DMS53 treated with DMSO at 0.1 percent for 48 hours (cell line): ENCODE data around the gene GALNT3.
A peak's percentile ranks its signal among the peaks of the same experiment; 100 is the strongest.

Experiments used
- DNase-seq: peaks from one replicate; lab custom pipeline; 2025; ENCODE audit not compliant: unreplicated experiment; lab: John Stamatoyannopoulos, UW

Gene GALNT3

DNA sequence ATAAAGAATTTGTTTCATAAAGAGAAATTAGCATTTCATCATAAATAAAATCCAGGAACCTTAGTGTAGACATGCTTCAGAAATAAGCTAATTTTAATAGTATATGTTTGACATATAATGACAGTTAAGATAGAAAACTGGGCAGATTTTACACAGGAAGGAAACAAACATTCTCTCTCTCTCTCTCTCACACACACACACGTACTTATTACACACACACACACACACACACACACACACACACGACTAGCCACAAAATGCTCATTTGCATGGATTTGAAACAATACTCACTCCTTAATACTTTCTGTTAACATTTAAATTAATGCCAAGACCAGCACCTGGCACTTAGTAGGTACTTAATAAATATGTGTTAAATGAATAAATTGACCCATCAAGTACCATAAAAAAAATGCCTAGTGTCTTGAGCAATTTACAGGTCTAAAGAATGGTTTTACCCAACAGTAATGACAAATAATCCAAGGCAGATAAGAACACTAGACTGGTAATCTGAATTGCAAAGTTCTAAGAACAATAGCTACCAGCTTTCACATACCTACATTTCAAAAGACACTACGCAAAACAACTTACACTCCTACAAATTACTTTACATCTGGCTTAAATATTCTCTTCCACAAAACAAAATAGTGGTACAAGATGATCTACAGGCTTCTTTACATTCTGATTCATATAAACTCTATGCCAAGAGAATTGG, 2.9 kb upstream of the GALNT3 start:
- DNase-seq, result no peak

DNA sequence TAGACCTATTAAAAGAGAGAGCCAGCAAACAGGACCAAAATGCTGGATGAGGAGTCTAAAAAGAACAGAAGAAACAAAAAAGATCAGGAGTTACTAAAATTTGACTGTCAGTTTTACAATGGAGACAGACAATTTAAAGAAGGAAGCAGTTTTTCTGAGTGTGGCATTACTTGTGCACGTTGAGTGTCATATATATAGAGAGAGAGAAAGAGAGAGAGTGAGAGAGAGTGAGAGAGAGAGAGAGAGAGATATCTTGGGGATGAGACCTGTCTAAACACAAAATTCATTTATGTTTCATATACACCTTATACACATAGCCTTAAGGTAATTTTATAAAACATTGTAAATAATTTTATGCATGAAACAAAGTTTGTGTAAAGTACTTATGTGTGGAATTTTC, 2.1 kb upstream of the GALNT3 start:
- no peak for DNase-seq

DNA sequence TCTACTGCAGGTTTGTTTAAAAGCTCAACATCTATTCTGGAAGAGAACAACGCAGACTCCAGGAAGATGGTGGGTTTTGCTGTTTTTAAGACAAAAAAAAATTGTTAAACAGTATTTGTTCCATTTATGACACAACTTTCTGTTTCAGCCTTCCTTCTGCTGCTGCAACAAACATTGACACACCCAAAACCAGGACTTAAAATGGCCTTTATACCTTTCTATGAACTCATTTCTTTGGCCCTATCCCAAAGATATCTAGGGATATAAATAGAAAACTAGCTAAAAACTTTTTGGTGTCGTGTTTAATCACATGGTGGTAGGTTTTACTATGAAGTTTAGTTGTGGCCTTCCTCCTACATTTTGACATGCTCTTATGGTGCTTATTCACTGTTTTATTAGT, 964 bp upstream of the GALNT3 start:
- no peak for DNase-seq

DNA sequence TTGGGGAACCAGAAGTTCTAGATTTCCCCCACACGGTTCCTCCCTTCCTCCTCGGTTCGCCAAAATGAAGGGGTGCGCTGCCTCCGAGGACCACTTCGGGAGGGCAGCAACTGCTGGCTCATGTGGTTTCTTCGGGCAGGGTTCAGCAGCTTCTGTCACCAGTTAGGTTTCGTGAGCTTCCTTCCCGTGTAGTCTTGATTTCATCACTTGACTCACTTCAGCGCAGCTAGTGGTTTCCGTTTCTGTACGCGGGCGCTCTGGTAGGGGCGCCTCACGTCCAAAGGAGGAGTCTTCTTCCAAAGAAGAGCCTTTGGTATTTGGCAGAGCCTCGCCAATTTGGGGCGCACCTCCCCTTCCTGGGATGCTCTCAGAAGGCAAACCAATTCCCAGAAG, 485 bp upstream of the GALNT3 start:
- DNase-seq, result peak; percentile 88

DNA sequence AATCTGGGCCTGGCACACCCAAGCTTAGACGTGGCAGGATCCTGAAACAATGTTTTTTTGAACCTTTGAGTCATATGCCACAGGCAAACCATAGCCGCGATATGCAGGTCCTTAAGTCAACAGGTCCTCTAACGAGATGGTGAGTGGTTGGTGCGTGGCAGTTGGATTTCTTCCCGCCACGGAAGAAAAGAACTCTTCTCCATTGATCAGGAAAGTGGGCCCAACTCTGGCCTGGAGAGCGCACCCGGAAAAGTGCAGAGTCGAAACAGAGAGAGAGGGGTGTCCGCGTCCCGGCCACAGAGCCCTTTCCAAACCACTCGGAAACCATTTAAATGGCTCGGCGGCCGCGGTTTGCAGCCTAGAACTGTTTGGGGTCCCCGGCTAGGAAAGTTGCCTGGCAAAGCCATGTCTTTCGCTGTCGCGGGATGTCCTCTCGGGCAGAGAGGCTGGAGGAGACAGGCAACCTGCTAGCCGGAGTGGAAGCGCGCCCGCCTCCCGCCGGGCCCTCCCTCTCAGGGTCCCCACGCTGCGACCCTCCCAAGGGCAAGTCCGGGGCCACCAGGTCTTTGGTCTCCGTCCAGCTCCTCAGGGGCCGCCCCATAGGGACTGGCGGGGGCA, 777 bp downstream of the GALNT3 start:
- DNase-seq, result peak; percentile 54

DNA sequence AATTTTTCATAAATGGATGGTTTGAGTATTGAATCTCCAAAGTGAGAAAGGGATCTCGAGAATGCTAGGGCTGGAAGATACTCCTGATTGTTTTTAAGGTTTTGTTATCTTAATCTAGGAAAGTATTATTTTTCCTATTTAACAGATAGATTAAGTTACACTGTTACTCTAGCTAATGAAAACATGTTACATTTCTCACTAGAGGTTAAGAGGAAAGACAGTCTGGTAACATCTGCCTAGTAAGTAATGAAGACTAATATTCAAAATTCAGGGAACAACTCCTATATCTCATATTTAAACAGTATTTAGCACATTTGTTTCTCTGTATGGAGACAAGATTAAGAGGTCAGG, 2.0 kb downstream of the GALNT3 start:
- peak; percentile 12 for DNase-seq

DNA sequence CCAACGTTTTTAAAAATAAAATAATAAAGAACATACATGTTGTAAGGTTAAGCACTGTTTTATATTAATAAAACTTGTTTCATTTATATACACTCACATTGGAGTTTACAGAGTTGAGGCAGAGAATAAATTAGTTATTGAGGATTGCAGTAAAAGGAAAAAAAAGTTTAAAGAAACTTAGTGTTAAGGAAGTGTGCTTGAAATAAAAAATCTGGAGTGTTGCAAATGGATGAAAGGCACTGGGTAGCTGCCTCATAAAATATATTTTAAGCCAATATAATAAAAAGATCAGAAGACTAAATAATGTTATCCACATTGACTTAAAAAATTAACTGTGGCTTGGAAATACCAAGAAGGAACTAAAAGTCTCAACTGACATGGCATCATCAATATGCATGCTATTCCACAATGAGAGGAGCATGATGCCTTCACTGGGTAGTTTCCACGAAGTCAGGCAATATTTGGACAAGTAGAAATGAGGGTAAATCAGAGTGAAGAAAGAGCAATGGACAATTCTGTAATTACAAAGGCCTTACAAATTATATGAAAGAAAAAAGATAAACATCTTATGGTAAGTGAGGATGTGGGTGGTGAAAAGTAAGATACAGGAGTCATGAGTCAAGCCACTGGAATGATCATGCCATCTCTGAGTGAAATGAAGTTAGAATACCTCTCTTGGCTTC, 2.5 kb downstream of the GALNT3 start:
- DNase-seq, result no peak

DNA sequence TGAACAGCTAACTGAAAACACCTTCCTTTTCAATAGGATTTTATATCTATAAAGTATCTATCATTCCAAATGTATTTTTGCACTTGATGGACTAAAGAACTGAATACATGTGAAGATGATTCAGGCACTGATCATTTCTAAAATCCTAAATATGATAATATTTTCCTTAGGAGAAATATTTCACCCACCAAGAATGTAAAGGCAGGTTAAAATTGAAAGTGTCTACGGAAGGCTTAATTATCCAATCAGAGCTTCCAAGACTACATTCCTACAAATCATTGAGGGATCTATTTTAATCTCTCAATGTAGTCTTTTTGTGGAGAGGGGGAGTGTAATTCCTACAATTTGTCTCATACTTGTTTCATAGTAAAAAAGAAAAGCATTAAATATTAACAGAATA, 3.6 kb downstream of the GALNT3 start:
- no peak for DNase-seq

DNA sequence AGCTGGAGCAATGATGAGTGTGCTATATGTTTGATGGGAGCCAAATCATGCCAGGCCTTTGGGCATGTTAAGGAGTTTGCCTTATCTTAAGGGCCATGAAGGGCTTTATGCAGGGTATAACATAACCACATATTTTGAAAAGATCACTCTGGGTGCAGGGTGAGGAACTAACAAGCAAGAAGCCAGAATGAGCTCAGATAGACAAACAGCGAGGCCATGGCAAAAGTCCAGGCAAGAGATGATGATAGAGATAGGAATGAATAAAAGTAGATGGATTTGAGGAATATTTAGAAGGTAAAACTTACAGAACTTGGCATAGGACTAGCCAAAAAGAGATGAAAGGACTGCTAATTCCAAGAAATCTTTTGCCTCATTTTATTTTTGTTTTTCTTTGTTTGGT, 6.7 kb downstream of the GALNT3 start:
- no peak for DNase-seq

DNA sequence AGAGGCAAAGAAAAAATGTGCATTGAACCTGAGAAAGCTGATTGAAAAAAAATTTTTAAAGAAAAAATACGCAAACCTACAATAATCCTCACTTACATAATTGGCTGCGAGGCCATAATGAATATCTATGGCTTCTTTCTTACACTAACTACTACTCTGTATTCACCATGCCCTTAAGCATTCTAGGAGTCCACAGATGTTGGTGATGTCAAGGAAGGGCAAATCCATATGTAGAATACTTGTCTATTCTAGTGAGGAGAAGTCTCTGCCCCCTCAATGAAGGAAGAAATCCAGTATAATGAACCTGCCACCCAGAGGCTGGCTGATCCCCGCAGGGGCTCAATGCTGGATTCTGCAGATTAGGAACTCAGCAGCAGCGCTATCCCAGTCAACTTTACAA, 14.3 kb downstream of the GALNT3 start:
- DNase-seq, result no peak

DNA sequence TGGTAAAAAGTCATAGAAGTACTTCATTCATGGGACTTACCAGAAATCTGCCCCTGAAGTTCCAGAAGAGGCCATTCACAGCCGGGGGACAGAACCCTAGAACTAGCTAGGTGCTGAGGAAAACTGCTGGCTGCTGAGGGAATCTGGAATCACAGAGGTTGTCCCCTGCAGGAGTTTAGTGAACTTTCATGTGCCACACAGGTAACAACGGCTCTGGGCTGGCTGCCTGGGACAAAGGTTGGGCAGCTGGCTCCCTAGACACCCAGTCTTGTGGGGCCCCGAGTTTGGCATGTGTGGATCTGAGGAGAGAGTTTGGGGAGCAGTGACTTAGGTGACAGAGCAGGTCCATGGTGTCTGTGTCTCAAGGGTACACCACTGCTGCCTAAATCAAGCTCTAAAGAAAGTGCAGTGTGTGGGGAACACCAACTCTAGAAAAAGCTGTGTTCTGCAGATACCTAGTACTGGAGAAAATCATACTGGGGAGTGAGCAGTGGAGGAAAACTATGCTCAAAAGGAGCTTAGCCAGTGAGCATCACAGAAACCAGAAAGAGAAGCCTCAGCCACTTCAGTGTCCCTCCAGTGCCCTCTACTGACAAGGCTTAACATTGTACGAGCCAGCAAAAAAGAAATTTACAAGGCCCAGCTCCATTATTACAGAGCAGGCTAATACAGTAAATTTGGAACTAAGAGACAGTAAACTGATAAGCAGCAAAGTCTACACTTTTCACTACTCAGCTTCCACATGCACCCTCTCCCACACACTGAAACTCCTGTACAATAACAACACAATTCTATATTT, 15.2 kb downstream of the GALNT3 start:
- peak; percentile 71 for DNase-seq

DNA sequence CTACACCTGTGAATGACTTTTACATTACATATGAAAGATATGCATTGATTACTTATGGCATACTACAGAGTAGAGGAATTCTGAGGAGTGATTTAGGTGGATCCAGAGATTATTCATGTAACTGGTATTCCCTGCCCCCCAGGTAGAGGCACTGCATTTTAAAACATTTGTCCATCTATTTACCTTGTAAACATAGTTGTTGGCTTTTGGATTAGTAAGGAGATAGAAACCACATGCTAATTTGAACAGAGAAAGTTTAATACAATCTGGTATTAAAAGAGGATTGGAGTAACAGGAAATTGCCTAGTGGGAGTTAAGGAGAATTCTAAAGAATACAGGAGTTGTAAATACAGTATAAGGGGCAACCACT, 15.9 kb downstream of the GALNT3 start:
- DNase-seq, result peak; percentile 81

DNA sequence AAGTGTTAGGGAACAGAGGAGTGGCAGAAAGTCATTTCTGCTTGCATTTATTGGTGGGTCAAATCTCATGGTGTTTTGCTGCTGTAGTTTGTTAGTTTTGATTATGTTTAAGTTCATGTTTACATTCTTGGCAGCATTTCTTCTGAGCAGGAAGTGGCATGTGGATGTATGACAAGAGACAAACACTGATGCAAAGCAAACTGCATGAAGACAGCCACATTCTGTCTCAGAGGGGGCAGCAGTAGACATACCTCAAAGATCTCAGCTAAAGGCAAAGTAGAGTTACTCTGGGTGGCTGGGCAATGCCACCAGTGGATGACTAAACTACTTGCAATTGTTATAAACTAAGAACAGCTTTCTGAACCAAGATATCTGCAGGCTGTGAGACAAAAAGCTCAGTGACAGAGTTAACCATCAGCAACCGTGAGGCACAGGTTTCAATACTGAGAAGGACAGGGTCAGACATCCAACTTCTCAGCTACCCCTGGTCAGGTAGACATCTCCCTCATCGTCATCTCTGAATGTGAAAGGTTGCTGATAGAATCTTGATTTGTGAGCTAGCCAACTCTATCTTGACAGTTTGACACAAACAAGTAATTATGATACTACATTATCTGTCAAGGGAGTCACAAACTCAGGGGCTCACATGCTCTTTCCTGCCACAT, 16.4 kb downstream of the GALNT3 start:
- DNase-seq, result peak; percentile 35

DNA sequence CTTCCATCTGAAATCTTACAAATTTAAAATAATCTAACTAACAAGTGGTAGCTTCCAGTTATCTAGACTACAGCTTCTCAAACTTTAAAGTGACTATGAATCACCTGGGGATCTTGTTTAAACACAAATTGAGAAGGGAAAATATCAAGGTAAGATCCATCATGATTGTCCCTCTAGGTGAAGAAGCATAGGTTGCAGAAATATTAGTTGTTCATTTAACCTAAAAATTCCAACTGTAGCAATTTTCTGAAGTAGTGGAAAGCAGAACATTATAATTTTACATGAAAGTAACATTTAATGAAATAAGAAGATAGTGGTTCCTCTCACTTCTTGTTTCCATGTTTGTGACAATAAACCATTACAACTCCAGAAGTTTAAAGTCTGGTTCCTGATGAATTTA, 17.3 kb downstream of the GALNT3 start:
- DNase-seq, result no peak

DNA sequence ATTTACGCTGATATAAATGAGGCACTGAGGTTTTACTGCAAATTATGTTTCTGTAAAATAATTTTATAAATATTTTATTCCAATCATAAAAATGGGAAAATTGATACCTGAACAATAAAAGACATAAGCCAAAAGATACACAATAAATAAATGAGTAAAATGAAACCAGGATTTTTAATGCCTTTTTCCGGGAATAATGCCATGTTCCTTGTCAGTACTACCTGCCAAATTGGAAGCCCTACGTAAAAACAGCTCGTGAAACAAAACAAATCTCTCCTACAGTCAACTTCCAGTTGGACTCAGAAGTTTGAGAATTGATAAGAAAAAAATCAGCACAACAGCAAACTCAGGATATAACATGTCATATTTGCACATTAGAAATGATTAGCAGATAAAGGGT, 18.0 kb downstream of the GALNT3 start:
- DNase-seq, result no peak

DNA sequence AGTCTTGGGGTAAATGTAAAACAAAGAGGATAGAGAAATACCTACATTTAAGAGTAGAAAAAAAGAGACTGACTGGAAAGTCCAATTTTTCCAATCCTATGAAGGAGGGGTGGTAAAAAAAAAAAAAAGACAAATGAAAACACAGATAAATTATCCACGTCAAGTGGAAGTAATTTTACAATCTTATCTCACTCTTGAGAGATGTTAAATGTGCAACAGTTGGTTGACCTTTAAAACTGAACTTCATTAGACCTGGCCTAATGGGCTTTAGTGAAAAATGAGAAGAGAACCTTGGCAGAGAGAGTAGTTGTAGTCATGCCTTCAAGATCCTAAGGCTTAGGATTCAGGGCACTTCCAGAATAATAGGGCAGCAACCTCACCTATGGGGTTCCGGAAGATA, 20.4 kb downstream of the GALNT3 start:
- no peak for DNase-seq

DNA sequence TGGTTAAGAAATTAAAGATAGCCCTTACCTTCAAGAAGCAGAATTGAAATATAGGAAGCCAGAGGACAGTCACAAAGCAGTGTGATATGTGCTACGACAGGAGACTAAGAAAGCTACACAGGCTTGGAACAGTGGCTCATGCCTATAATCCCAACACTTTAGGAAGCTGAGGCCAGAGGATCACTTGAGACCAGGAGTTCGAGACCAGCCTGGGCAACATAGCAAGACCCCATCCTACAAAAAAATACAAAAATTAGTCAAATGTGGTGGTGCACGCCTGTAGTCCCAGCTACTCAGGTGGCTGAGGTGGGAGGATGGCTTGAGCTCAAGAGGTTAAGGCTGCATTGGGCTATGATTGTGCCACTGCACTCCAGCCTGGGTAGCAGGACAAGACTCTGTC, 21.9 kb downstream of the GALNT3 start:
- no peak for DNase-seq

DNA sequence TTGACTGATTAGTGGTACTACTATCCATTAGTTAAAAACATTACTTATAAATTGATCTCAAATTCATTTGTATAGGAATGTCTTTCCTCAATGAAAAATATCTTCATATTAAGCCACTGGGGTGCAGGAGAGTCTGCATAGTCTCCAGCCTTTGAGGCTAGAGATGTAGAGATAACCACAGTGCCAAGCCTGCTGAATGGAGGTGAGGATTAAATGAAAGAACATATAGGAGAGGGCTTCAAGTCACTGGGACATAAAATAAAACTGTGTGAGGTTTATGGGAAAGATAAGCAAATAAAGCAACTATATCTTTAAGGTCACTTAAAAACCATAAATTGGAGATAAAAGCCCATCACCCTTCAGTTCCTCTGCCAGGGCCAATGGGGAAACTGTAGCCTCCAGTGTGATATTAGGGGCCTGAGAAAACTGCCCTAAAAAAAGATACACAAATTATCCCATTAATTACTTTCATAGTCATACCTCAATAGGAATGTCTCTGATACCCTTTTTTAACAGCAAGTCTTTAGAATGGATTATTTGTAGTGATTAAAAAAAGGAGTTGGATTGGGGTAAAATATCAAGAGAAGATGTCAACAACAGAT, 27.6 kb downstream of the GALNT3 start:
- DNase-seq, result peak; percentile 70

DNA sequence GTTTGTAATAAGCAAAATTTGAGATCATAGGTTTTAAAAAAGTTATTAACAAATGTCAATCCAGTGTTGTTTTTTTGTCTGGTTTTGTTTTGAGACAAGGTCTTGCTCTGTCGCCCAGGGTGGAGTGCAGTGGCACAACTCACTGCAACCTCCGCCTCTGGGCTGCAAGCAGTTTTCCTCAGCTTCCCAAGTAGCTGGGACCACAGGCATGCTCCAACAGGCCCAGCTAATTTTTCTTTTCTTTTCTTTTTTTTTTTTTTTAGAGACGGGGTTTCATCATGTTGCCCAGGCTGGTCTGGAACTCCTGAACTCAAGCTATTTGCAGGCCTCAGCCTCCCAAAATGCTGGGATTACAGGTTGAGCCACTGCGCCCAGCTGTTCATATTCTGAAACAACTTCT, 31.3 kb downstream of the GALNT3 start:
- no peak for DNase-seq

DNA sequence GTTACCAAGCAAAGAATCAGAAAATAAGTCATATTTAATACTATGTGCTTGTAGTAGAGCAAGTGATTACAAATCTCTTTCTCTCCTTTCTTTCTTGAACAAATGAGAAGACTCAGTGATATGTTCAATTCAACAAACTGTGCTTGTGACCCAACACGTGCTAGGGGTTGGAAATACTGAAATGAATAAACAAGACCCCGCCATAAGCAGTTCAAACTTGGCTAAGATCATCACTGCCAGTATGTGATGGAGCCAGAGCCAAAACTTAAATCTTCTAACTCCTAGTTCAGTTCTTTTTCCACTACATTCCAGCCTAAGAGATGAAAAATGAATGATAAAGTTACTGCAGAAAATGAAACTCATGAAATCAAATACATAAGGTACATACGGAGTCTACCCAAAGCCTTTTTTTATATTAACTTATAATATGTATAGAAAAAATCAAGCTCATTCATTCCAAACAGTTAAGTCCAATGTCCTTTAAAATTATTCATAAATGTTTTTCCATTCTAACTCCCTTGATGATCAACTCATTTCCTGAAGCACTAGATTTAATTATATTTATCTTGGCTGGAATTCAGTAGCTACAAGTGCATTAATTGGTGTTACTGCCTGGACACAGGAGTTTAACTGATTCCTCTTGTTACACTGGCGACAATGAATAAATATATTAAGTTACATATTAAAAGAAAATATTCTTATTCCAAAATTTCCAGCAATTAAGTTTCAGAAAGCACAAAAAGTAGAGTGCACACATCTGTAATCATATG, 36.0 kb downstream of the GALNT3 start:
- no peak for DNase-seq
